Glomerular visceral epithelial cell (primary cell): Measurements from ENCODE around the gene SCGN.
A peak's percentile ranks its signal among the peaks of the same experiment; 100 is the strongest.

Experiments
- DNase-seq: peaks from one replicate; pipeline ENCODE4 v3.0.0-alpha.2; 2016; ENCODE audit errors: extremely low spot score

Gene SCGN

GRCh38 chr6:25640891-25641290 is 11.1 kb upstream of the SCGN start:
- no peak for DNase-seq

- DNase-seq: no peak
Observed at GRCh38 chr6:25641377-25641776, 10.6 kb upstream of the SCGN start.

- DNase-seq: no peak
Observed at GRCh38 chr6:25641940-25642666, 9.9 kb upstream of the SCGN start.

- no peak for DNase-seq
Observed at GRCh38 chr6:25642667-25643328, 9.2 kb upstream of the SCGN start.

- DNase-seq: no peak
Observed at GRCh38 chr6:25645916-25646315, 6.1 kb upstream of the SCGN start.

GRCh38 chr6:25649611-25650010 is 2.4 kb upstream of the SCGN start:
- no peak for DNase-seq

GRCh38 chr6:25655723-25656122 is 3.7 kb downstream of the SCGN start:
- DNase-seq: no peak

- no peak for DNase-seq
Observed at GRCh38 chr6:25659633-25660368, 7.8 kb downstream of the SCGN start.

GRCh38 chr6:25660512-25660911 is 8.5 kb downstream of the SCGN start:
- peak; percentile 69 for DNase-seq

- DNase-seq: no peak
Observed at GRCh38 chr6:25661129-25661779, 9.2 kb downstream of the SCGN start.

- DNase-seq: no peak
Observed at GRCh38 chr6:25665455-25665854, 13.4 kb downstream of the SCGN start.

GRCh38 chr6:25669413-25669812 is 17.4 kb downstream of the SCGN start:
- no peak for DNase-seq

GRCh38 chr6:25670208-25670607 is 18.2 kb downstream of the SCGN start:
- no peak for DNase-seq

- no peak for DNase-seq
Observed at GRCh38 chr6:25670793-25671513, 18.9 kb downstream of the SCGN start.

- no peak for DNase-seq
Observed at GRCh38 chr6:25671652-25672051, 19.6 kb downstream of the SCGN start.

GRCh38 chr6:25675167-25675566 is 23.2 kb downstream of the SCGN start:
- no peak for DNase-seq

- DNase-seq: no peak
Observed at GRCh38 chr6:25676775-25677174, 24.8 kb downstream of the SCGN start.

GRCh38 chr6:25681848-25682247 is 29.8 kb downstream of the SCGN start:
- DNase-seq: no peak

- DNase-seq: no peak
Observed at GRCh38 chr6:25682324-25682723, 30.3 kb downstream of the SCGN start.

GRCh38 chr6:25684565-25684964 is 32.5 kb downstream of the SCGN start:
- DNase-seq: no peak

GRCh38 chr6:25685251-25685650 is 33.2 kb downstream of the SCGN start:
- DNase-seq: no peak

- no peak for DNase-seq
Observed at GRCh38 chr6:25685896-25686295, 33.9 kb downstream of the SCGN start.
